GM18517 (cell line): ENCODE measurements around the gene MAP3K9.
"Not testable (repeated sequence)": the region's sequence is repeated elsewhere in the genome, so short reads cannot be mapped to it uniquely, and the experiment has no call there.

Source experiments
- ATAC-seq: cut with Tn5 transposase; IDR thresholded peaks from one replicate; pipeline ENCODE4 v1.9.1; 2021; ENCODE audit warnings: mild to moderate bottlenecking, moderate library complexity; ENCODE audit not compliant: unreplicated experiment

Gene MAP3K9

DNA sequence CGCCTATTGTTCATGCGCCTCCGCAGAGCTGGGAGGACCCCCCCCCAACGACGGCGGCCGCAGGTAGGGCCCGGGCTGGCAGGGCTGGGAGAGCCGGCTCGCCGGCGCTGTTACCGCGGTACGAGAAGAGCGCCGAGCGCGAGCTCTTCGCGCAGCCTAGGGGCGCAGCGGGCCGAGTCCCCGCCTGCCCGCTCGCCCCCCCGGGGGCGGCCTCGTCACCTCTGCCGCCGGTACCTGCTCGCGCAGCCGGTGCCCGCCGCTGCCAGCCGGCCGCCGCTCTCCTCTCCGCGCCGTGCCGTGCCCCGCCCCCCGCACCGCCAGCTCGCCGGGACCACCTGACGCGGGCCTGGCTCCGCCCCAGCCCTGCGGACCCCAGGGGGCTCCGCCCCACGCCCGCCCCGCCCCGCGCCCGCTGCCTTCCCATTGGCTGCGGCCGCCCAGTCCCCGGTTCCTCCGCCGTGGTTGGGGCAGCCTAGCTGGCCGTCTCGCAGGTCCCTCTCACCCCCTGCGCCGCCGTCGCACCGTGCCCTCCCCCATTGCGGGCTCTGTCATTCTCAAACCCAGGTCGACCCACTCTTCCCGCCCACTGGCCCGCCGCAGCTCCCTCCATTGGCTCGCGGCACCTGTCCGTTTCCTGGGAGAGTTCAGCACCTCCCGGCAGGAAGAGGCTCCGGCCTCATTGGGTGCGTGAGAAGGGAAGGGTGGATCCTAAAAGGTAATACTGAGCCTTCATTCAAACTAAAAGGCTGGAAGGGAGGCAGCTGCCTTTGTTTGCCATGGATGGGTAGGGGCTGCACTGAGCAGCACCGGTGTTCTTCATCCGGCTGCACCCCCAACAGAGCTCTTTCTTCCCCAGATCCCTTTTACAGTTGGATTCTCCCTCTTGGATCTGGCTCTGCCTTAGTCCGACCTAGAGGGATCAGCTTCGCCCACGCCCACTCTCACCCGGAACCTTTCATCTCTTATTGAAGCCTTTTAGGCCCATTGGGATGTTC is at the start of gene MAP3K9:
TSS of gene MAP3K9 (minus strand) at position 289 of the 995 bp plus-strand sequence. CDS start 342 bp downstream, outside the sequence.
- peak; percentile 83 for ATAC-seq

DNA sequence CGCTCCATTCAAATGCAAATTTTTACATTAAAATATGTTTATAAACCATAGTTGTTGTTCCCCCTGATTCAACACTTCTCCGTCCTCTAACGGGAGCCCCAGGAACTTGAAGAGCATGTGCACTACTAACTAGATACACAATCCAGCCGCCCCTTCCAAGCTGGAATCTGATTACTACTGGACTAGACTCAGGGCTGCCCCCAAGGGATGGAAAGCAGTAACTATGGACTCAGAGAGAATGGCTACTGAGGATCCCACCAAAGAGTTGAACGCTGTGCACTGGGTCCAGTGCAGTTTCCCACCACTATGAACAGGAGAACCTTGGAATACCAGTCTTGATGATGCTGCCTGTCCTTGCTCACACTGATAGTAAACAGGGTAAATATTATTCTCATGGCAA is 49.3 kb upstream of the MAP3K9 start:
- no peak for ATAC-seq

DNA sequence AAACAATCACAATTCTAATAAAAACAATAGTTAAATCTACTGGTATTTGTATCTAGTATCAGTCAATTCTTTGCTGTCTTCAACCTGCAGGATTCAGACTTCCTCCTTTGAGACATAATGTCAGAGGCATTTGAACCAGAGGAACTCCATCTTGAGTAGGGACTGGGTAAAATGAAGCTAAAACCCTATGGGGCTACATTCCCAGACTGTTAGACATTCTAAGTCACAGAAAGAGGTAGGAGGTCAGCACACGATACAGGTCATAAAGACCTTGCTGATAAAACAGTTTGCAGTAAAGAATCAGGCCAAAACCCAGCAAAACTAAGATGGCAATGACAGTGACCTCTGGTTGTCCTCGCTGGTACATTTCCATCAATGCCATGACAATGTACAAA is 48.2 kb upstream of the MAP3K9 start:
- no peak for ATAC-seq

DNA sequence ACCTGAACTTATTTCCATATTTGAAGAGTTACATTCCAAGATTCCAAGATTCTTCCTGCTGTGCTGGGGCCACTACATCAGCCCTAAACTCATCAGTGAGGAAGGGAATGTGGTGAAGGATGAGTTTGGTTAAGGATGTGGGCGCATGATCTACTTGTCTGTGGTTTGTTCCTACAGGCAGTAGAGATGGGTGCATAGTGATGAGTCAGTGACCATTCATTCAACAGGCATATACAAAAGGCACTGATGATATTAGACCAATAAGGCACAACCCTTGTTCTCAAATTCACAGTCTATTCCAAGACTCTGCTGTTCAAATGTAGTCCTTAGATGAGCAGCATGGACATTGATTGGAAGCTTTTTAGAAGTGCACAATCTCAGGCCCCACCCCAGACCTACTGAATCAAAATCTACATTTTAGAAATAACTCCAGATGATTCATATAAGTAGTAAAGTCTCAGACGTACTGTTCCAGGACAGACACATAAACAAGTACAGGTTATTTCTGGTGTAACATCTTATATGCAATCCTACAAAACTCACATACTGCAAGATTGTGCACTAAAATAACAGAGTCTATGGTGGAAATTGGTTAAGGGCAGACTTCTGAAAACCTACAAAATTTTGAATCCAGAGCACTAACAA is 47.7 kb upstream of the MAP3K9 start:
- ATAC-seq = no peak

DNA sequence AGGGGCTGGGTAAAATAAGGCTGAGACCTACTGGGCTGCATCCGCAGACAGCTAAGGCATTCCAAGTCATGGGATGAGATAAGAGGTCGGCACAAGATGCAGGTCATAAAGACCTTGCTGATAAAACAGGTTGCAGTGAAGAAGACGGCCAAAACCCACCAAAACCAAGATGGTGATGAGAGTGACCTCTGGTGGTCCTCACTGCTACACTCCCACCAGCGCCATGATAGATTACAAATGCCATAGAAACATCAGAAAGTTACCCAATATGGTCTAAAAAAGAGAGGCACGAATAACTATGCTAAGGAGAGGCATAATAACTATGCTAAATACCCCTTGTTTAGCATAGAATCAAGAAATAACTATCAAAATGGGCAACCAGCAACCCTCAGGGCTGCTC is 46.2 kb upstream of the MAP3K9 start:
- ATAC-seq = no peak

DNA sequence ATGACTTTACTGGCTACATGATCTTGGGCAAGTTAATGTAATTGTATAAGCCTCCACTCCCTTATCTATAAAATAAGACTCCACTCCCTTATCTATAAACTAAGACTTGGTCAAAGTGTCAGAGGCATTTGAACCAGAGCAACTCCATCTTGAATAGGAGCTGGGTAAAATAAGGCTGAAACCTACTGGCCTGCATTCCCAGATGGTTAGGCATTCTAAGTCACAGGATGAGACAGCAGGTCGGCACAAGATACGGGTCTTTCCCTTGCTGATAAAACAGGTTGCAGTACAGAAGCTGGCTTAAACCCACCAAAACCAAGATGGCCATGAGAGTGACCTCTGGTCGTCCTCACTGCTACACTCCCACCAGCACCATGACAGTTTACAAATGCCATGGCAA is 44.3 kb upstream of the MAP3K9 start:
- not testable (repeated sequence) for ATAC-seq

DNA sequence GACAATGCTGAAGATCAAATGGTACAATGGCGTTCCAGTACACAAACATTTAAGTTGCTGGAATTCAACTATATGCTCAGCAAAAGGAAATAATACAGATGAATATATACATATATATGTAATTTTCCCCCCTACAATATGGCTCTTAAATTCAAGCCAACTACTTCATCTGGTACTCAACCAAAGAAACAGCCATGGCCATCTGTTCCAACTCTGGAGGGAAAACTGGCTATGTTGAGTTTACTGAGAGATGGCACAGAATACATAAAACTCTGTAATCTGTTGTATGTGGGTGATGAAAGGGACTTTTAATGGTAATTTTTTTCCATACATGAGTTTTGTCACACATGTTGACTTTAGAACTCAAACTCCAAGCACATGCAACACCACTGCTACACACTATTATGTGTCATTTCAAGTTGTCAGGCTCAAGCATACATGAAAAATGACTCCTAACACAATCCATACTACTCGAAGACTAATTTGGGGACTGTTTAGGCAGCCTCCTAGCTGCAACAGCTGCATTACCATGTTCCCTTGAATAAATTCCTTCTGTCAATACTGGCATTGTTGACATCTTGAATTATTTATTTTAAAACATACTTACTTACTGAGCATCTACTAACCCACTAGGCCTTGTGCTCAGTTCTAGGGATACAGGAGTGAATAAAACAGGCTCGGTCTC is 38.2 kb upstream of the MAP3K9 start:
- no peak for ATAC-seq

DNA sequence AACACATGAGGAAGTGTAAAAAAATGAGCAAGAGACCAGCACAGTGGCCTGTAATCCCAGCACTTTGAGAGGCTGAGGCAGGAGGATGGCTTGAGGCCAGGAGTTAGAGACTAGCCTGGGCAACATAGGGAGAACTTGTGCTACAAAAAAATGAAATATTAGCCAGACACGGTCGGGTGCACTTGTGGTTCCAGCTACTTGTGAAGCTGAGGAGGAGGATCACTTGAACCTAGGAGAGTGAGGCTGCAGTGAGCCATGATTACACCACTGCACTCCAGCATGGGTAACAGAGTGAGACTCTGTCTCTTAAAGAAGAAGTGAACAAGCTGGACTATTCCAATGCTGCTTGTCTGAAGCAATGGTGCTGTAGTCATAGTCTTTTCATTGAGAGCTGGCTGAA is 36.3 kb upstream of the MAP3K9 start:
- no peak for ATAC-seq

DNA sequence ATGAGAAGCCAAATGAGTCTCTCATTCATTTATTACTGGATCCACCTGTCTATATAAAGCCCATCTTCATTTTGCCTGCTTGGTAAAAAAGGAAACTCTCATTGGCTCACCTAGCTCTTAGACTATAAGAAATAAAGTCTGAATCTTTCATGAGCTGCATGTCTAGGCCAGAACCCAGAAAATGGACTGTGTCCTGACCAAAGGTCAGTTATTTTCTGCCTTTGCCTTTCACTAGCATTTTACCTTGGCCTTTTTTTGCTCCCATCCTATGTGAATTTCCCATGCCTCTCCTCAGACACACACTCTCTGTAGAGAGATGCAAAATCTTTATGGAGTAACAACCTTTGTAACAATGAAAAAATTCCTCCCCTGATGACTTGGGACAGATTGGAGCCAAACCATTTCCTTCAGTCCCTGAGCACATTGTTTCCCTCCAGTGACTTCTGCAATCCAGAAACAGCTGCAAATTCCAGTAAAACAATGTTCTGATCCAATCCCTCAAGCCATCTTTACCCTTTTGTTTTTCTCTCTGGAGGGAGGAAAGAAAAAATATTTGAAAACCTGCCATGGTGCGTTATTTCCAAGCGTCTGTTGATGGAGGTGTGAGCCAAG is 33.6 kb upstream of the MAP3K9 start:
- ATAC-seq = no peak

DNA sequence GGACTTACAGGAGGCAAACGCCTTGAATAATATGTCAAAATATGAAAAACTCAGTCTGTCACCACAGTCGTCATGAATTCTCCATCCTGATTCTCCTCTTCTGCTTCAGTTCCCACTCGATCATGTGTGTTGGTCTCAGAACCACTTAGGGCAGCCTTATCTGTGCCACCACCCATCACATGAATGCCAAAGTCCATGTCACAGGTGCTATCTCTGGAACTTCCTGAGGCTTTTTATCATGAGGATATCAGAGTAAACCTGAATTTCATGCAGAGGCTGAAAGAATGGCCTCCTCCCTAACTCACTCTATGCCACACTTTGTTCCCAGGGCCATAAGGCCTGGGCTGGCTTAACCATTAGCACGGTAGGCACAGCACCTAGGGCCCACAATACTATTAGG is 28.8 kb upstream of the MAP3K9 start:
- no peak for ATAC-seq

DNA sequence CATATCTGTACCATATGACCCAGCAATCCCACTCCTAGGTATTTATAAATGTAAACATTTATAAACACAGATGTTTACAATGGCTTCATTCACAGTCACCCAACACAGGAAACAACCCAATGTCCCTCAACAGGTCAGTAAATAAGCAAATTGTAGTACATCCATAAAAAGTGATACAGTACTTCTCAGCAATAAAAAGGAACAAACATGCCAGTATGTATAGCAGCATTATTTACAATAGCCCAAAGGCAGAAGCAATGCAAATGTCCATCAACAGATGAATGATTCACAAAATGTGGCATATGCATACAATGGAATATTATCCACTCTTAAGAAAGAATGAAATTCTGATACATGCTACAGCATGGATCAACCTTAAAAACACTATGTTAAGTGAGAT is 27.6 kb upstream of the MAP3K9 start:
- ATAC-seq = no peak

DNA sequence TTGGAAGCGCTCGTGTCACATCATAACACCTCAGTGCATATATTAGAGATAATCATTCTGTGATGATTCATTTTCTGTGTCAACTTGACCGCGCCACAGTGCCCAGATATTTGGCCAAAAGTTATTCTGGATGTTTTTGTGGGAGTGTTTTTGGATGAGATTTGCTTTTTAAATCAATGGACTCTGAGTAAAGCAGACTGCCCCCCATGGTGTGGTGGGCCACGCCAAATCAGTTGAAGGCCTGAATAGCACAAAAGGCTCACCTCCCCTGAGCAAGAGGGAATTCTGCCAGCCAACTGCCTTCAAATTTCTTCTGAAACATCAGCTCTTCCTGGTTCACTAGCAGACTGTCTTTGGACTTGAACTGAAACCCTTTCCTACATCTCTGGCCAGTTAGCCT is 24.6 kb upstream of the MAP3K9 start:
- no peak for ATAC-seq

DNA sequence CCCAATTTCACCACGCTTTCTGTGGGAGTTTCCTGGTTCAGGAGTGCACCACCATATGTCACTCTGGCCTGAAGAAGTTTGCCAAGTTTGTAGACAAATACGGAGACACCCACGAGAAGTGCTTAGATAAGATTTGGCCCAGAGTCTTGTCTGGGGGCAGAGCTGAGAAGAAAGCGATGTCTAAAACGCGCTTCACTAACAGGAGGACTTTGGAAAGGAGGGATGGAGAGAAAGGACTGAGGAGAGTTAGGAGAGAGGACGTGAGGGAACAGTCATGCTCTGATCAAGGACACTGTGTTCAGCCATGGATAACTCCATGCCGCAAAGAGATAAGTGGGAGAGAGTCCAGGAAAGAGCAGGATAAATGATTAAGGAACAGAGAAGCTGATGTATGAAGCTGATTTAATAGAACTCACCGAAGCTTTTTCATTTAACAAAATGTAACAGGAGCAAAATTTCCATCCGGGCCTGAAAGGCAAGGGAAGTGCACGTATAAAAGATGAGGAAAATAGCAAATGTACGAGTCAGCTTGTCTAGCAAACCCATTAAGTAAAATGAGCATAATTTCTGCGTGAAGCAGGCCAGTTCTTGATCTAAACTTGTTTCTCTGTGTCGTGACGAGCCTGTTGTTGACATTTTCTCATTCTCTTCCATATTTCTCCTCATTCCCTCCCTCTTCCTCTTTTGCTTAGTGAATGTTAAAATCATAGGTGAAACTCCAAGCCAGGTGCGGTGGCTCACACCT is 23.4 kb upstream of the MAP3K9 start:
- no peak for ATAC-seq

DNA sequence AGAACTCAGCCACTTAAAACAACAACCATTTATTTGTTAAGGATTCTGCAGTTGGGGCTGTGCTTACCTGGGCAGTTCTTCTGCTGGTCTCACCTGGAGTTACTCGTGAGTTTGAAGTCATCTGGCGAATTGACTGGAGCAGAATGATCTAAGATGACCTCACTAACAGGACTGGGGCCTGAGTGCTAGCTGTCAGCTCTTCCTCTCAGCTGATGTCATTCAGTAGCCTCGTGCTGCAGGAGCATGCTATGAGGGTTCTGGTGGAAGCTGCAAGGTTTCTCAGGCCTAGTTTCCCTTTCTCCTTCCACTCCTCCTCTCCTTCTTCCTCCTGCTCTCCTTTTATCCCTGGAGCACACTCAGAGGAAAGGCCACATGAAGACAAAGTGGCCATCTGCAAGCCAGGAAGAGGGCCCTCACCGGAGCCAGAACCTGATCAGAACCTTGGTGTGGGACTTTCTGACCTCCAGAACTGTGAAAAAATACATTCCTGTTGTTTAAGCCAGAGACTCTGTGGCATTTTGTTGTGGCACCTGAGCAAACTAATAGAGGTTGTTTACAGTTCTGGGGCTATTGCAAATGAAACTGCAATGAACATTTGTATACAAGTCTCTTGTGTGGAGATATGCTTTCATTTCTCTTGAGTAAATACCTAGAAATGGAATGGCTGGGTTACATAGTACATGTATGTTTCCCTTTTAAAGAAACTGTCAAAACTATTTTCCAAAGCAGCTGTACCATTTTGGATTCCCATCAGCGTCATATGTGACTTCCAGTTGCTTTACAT is 21.9 kb upstream of the MAP3K9 start:
- no peak for ATAC-seq

DNA sequence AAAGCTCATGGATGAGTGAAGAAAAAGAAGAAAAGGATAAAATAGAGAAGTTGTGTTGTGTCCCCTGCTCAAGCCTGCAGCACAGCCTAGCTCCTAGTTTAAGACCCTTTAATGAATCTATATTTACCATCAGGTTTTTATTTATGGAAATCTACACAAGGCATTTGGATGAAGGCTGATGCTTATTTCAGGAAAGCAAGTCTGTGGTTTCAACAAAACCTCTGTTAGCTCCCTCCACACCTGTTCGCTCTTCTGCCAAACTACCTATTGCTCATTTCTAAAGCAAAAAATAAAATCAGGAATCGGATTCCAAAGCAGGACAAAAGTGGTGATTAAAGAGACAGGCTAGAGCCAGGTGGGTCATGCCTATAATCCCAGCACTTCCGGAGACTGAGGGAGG is 18.9 kb upstream of the MAP3K9 start:
- ATAC-seq = no peak

DNA sequence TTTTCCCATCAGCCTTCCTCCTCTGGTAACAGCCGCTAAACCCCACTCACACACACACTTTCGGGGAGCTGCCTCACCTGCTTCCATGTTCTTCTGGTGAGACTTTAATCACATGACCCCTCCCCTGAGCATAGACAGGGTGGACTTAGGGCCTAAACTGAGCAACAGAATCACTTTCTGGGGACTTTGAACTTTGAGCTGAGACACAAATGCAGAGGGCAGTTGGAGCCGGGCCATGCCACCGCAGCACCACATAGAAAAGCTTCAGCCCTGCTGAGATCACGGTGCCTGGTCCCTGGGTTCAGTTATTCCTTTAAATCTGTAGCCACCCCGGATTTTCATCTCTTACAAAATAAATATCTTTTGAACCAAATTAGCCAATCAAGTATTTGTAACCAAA is 18.4 kb upstream of the MAP3K9 start:
- ATAC-seq = no peak

DNA sequence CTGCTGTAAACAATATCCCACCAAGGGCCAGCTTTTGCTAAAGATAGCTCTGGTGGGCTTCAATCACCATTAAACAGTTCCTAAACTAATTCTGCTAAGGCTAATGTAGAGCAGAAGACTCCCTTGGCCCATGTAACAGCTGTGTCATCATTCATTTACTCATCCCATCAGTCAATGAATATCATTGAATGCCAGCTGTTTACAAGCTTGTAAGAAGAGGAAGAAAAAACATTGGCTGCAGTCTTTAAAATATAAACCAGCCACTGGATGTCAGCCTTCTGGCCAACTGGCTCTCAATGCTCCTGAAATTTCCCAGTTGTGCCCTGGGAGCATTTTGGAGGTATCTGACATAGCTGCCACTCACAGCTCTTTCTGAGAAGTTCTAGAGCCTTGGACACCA is 18.0 kb upstream of the MAP3K9 start:
- no peak for ATAC-seq

DNA sequence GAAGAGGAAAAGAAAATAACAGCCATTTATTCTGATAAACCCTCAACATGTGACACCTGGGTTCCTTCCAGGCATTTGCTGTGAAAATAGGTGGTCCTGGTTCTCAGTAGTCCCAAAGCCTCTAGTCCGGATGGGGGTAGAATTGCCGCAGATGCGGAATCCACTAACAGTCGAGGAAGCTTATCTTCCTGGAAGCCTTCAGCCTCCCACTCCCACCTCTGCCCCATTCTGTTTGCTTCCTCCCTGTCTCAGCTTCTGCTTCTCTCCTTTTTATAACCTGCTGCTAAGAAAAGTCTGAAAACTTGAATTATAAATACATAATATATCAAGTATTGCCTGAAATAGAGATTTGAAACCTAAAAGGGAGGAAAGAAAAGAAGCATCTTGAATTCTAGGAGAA is 14.0 kb upstream of the MAP3K9 start:
- ATAC-seq = no peak

DNA sequence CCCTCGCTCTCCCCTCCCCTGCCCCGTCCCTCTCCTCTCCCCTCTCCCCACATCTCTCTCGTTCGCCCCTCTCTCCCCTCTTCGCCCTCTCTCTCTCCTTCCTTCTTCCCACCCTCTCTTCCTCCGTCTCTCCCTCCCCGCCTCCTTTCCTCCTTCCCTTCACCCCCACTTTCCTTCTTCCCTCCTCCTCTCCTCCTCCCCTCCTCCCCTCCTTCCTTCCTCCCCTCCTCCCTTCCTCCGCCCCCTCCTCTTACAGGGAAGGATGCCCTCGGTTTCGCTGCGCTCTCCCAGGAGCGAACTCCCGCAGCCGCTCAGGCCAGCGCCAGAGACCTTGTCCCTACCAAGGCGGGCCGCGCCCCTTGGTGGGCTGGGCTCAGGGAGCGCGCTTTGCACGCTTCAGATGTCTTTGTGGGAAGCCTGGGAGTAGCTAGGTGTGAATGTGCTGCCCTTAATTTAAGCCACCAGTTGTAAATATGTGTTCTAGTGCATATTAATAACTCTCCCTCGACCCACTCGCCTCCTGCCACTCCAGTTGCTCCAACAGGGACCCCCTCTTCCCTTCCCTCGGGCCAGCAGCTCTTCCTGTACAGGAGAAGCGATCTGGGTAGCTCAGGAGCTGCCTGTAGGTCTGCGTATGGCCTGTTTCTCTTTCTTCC is 13.3 kb upstream of the MAP3K9 start:
- no peak for ATAC-seq
